Testis (tissue), 2 donors: ENCODE results near the gene TMEM151A.

Experiments used
- CTCF ChIP-seq, 3 experiments: fragments of 450-650 bp in 2 of 3; fragments of 200-600 bp in 1 of 3; sonication (generic) in 1 of 3; IDR thresholded peaks; one replicate each; pipeline ENCODE4 v1.5.1; 2016 to 2019; ENCODE audit warnings: antibody characterized with exemption in 3 of 3, mild to moderate bottlenecking in 2 of 3, moderate library complexity in 1 of 3
- POLR2A ChIP-seq: fragments of 450-650 bp; IDR thresholded peaks from one replicate; pipeline ENCODE4 v1.6.1; 2017; ENCODE audit warnings: antibody characterized with exemption, mild to moderate bottlenecking, moderate library complexity

GRCh38 chr11:66262696-66263095, 29.0 kb upstream of the TMEM151A start:
- TF ChIP-seq CTCF (IDR thresholded peaks at IDR 0.05), result no peak
- TF ChIP-seq POLR2A, result no peak
